ENCODE data around the gene CBFA2T3.

DNA sequence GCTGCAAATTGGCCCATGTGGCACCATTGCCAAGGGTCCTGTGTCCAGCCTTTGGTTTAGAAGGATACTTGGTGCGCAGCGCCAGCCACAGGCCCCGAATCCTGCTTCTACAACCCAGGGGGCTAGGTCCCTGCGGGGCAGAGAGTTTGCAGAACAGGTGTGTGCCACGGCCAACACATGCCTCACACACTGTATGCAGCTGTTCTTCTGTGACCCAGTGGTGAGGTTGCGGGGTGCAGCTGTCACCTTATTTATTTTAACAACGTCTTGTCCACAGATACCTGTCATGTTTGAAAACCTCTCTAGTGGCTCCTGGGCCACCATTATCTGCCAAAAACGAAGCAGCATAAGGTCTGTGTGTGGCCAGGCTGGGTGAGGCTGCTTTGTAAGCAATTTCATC, 11.6 kb downstream of the CBFA2T3 start:
- TF ChIP-seq, protein P1, sequence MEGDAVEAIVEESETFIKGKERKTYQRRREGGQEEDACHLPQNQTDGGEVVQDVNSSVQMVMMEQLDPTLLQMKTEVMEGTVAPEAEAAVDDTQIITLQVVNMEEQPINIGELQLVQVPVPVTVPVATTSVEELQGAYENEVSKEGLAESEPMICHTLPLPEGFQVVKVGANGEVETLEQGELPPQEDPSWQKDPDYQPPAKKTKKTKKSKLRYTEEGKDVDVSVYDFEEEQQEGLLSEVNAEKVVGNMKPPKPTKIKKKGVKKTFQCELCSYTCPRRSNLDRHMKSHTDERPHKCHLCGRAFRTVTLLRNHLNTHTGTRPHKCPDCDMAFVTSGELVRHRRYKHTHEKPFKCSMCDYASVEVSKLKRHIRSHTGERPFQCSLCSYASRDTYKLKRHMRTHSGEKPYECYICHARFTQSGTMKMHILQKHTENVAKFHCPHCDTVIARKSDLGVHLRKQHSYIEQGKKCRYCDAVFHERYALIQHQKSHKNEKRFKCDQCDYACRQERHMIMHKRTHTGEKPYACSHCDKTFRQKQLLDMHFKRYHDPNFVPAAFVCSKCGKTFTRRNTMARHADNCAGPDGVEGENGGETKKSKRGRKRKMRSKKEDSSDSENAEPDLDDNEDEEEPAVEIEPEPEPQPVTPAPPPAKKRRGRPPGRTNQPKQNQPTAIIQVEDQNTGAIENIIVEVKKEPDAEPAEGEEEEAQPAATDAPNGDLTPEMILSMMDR (IDR thresholded peaks at IDR 0.05; ENCODE audit: insufficient read depth, low read depth, low read length), result no peak
- no peak for TF ChIP-seq EZH2 (IDR thresholded peaks at IDR 0.05; ENCODE audit: insufficient read depth, low read length)

Data from astrocyte (in vitro differentiated cells and primary cell).